HL-60 (cell line): ENCODE data around the gene CXCL9.

Experiments
- GABPA ChIP-seq: IDR thresholded peaks from 2 replicates; pipeline ENCODE4 v1.6.1; 2012; ENCODE audit warnings: low read depth
- POLR2AphosphoS5 ChIP-seq: IDR thresholded peaks from 2 replicates; pipeline ENCODE4 v1.6.1; 2012; ENCODE audit warnings: low read depth
- SPI1 ChIP-seq: IDR thresholded peaks from 2 replicates; pipeline ENCODE4 v1.6.1; 2012; ENCODE audit warnings: low read depth, mild to moderate bottlenecking, borderline replicate concordance
- TF ChIP-seq, protein P1 (sequence below): IDR thresholded peaks from one replicate; pipeline ENCODE4 v1.5.1; 2011; ENCODE audit warnings: low read length, control low read depth, inconsistent platforms; ENCODE audit not compliant: insufficient read depth

DNA sequence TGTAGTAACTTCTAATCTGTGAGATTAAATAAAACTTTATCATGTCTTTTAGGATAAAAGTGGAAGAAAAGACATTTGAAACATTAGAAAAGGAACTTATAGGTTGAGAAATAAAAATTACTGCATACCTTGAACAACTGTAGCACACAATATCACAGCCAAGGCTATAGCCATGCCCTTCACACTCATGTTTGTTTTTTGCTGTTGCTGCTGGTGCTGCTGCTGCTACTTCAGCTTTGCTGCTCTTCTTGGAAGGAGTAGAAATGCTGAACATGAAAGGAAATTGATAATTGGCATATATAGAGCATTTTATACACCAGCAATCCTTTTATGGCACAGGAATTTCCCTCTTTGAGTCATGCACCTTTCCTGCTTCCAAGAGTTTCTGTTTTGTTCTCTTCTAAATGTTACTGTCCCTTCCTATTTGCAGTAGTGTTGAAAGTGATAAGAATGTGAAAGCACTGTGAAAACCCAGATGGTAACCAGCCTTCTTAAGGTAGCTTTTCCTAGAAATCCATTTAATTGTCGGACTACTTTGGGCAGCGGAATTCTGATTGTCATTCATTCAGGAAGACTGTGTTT, 28.6 kb upstream of the CXCL9 start, which contains the start of gene CXCL11:
- TF ChIP-seq POLR2AphosphoS5, result no peak
- TF ChIP-seq, protein P1, sequence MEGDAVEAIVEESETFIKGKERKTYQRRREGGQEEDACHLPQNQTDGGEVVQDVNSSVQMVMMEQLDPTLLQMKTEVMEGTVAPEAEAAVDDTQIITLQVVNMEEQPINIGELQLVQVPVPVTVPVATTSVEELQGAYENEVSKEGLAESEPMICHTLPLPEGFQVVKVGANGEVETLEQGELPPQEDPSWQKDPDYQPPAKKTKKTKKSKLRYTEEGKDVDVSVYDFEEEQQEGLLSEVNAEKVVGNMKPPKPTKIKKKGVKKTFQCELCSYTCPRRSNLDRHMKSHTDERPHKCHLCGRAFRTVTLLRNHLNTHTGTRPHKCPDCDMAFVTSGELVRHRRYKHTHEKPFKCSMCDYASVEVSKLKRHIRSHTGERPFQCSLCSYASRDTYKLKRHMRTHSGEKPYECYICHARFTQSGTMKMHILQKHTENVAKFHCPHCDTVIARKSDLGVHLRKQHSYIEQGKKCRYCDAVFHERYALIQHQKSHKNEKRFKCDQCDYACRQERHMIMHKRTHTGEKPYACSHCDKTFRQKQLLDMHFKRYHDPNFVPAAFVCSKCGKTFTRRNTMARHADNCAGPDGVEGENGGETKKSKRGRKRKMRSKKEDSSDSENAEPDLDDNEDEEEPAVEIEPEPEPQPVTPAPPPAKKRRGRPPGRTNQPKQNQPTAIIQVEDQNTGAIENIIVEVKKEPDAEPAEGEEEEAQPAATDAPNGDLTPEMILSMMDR, result no peak
- no peak for TF ChIP-seq SPI1
- no peak for TF ChIP-seq GABPA
